MM.1S (cell line): ENCODE measurements around the gene UBE2D4.
"Not testable (repeated sequence)": the region's sequence is repeated elsewhere in the genome, so short reads cannot be mapped to it uniquely, and the experiment has no call there.

Experiments
- DNase-seq: peaks from one replicate; pipeline ENCODE4 v3.0.0-alpha.2; 2015
- H2AFZ ChIP-seq: fragments of 300-600 bp; sonication (generic); 2 replicates; pipeline ENCODE4 v1.6.0; 2016; ENCODE audit warnings: antibody characterized with exemption, low read length
- H3F3A ChIP-seq: fragments of 300-600 bp; sonication (generic); 2 replicates; pipeline ENCODE4 v1.6.1; 2016; ENCODE audit warnings: mild to moderate bottlenecking, antibody characterized with exemption, low read length, moderate library complexity, mixed read lengths; ENCODE audit not compliant: insufficient read depth
- H3K27ac ChIP-seq: fragments of 300-600 bp; sonication (generic); 2 replicates; pipeline ENCODE4 v1.5.1; 2016; ENCODE audit warnings: mild to moderate bottlenecking, low read length
- H3K27me3 ChIP-seq: fragments of 300-600 bp; sonication (generic); replicated peaks from 2 replicates; pipeline ENCODE4 v1.6.0; 2016; ENCODE audit warnings: low read length; ENCODE audit not compliant: insufficient read depth
- H3K36me3 ChIP-seq: fragments of 300-600 bp; sonication (generic); replicated peaks from 2 replicates; pipeline ENCODE4 v1.6.1; 2016; ENCODE audit warnings: mild to moderate bottlenecking, low read length, mixed read lengths; ENCODE audit not compliant: insufficient read depth
- H3K4me1 ChIP-seq: fragments of 300-600 bp; sonication (generic); 2 replicates; pipeline ENCODE4 v1.6.1; 2016; ENCODE audit warnings: low read length, mixed read lengths
- H3K4me2 ChIP-seq: fragments of 300-600 bp; sonication (generic); 2 replicates; pipeline ENCODE4 v1.6.0; 2016; ENCODE audit warnings: low read depth, low read length
- H3K4me3 ChIP-seq: fragments of 300-600 bp; sonication (generic); 2 replicates; pipeline ENCODE4 v1.5.1; 2016; ENCODE audit warnings: low read length, mixed read lengths
- H3K79me2 ChIP-seq: fragments of 300-600 bp; sonication (generic); 2 replicates; pipeline ENCODE4 v1.6.1; 2016; ENCODE audit warnings: mixed run types, low read length, mixed read lengths
- H3K9ac ChIP-seq: fragments of 300-600 bp; sonication (generic); 2 replicates; pipeline ENCODE4 v1.6.1; 2016; ENCODE audit warnings: low read length, mixed read lengths
- H3K9me2 ChIP-seq: fragments of 300-600 bp; sonication (generic); replicated peaks from 2 replicates; pipeline ENCODE4 v1.6.1; 2016; ENCODE audit warnings: mild to moderate bottlenecking, low read length, mixed read lengths; ENCODE audit not compliant: insufficient read depth
- H3K9me3 ChIP-seq: fragments of 300-600 bp; sonication (generic); replicated peaks from 2 replicates; pipeline ENCODE4 v1.6.1; 2016; ENCODE audit warnings: mild to moderate bottlenecking, low read length, mixed read lengths; ENCODE audit not compliant: insufficient read depth
- H4K20me1 ChIP-seq: fragments of 300-600 bp; sonication (generic); 2 replicates; pipeline ENCODE4 v1.6.1; 2016; ENCODE audit warnings: mild to moderate bottlenecking, low read length, moderate library complexity, mixed read lengths; ENCODE audit not compliant: insufficient read depth

UBE2D4 gene

GRCh38 chr7:43997532-43997931 lies 71.3 kb downstream of the UBE2D4 start, which contains the start of gene SPDYE1:
Gene SPDYE1 (plus strand): TSS chr7:43997897. CDS start chr7:43999950, 2,053 bp downstream.
- H4K20me1 ChIP-seq, H3K79me2 ChIP-seq, H3K27ac ChIP-seq, H3K9ac ChIP-seq, H2AFZ ChIP-seq, H3K4me2 ChIP-seq, H3K4me1 ChIP-seq, H3K27me3 ChIP-seq, H3K9me3 ChIP-seq, H3K9me2 ChIP-seq, H3K36me3 ChIP-seq, H3F3A ChIP-seq, H3K4me3 ChIP-seq, DNase-seq: not testable (repeated sequence)
